SU-DHL-6 (cell line): ENCODE results near the gene DENND2A.

Experiments used
- CTCF ChIP-seq: fragments of 200-600 bp; sonication (generic); IDR thresholded peaks from one replicate; pipeline ENCODE4 v1.5.1; 2017; ENCODE audit warnings: antibody characterized with exemption, mild to moderate bottlenecking, low read length, moderate library complexity; ENCODE audit not compliant: insufficient read depth, poor library complexity, severe bottlenecking
- EZH2phosphoT487 ChIP-seq: fragments of 200-600 bp; sonication (generic), shearing (Covaris generic); conservative IDR thresholded peaks from 2 replicates; pipeline ENCODE4 v1.6.1; 2018; ENCODE audit warnings: mild to moderate bottlenecking, antibody characterized with exemption, low read length, moderate library complexity, mixed read lengths

- TF ChIP-seq CTCF: no peak
- TF ChIP-seq EZH2phosphoT487: no peak
Observed at GRCh38 chr7:140476698-140477261, 163.8 kb downstream of the DENND2A start.
